Tibial nerve (tissue), 4 donors: ENCODE measurements around the gene HDHD5. TPM values are rescaled to one million over a fixed set of nuclear protein-coding genes. Genes with fewer than 3 reads are reported as not detected.

ENCODE experiments used
- DNase-seq, 2 donors: peaks; one replicate each; pipeline ENCODE4 v3.0.0-alpha.2; 2019; ENCODE audit warnings: low spot score in 2 of 2
- H3K27ac ChIP-seq, 4 donors: fragments of 200-600 bp; sonication (generic) in 3 of 4; one replicate each; pipeline ENCODE4 v1.5.1; 2017 to 2019; ENCODE audit warnings: mild to moderate bottlenecking in 1 of 4
- H3K27me3 ChIP-seq, 2 donors: fragments of 200-600 bp; sonication (generic) in 1 of 2; one replicate each; pipeline versions ENCODE4 v1.5.1 to v1.6.0; 2017 to 2019
- H3K36me3 ChIP-seq, 3 donors: fragments of 200-600 bp; sonication (generic); one replicate each; pipeline ENCODE4 v1.5.1; 2018 to 2019
- H3K4me1 ChIP-seq, 4 donors: fragments of 200-600 bp; sonication (generic) in 3 of 4; one replicate each; pipeline ENCODE4 v1.5.1; 2017 to 2019
- H3K4me3 ChIP-seq, 4 donors: fragments of 200-600 bp; sonication (generic) in 3 of 4; one replicate each; pipeline ENCODE4 v1.5.1; 2017 to 2019; ENCODE audit warnings: mild to moderate bottlenecking in 1 of 4, moderate library complexity in 1 of 4
- H3K9me3 ChIP-seq, 4 donors: fragments of 200-600 bp; sonication (generic) in 3 of 4; one replicate each; pipeline ENCODE4 v1.5.1; 2017 to 2019
- CTCF ChIP-seq, 5 experiments: fragments of 200-600 bp in 3 of 5; fragments of 450-650 bp in 2 of 5; sonication (generic) in 3 of 5; IDR thresholded peaks; one replicate each; pipeline ENCODE4 v1.5.1; 2016 to 2019; ENCODE audit warnings: antibody characterized with exemption in 5 of 5, mild to moderate bottlenecking in 3 of 5, moderate library complexity in 2 of 5
- EP300 ChIP-seq, 2 donors: sonication (generic); formaldehyde crosslinking; IDR thresholded peaks; one replicate each; pipeline ENCODE4 v1.6.1; 2017; ENCODE audit warnings: antibody characterized with exemption in 2 of 2, mild to moderate bottlenecking in 1 of 2
- POLR2A ChIP-seq, 2 donors: fragments of 450-650 bp; IDR thresholded peaks; one replicate each; pipeline ENCODE4 v1.6.1; 2017; ENCODE audit warnings: antibody characterized with exemption in 2 of 2, mild to moderate bottlenecking in 2 of 2, moderate library complexity in 2 of 2
- WGBS, 2 donors: methylation state at CpG; one replicate each; pipeline ENCODE4 v1.1.5; 2018; 5-methylcytosine and 5-hydroxymethylcytosine counted together
- total RNA-seq, 4 donors: library from RNA; depleted of rRNA; stranded (reverse); fragments of >200 nt; gene quantifications; one replicate each; pipeline ENCODE4 v1.1.0, GENCODE V29; 2016

The HDHD5 gene
- total RNA-seq, 4 donors from 2014 or later: 34.7 to 51.3 (median 44.3) TPM

GRCh38 chr22:17097062-17097461, 62.0 kb downstream of the HDHD5 start:
- no peaks in the 10 kb centered on the region for H3K9me3 ChIP-seq
- H3K27ac ChIP-seq: no peak overlapping the region
- DNase-seq: no peak
- H3K36me3 ChIP-seq: peaks cover 0 to 52% (median 16%) of the 10 kb centered on the region in 3 donors
- peaks cover 0 to 7% (median 2%) of the 10 kb centered on the region in 4 donors for H3K4me1 ChIP-seq
- no peak overlapping the region for H3K4me3 ChIP-seq
- no peaks in the 10 kb centered on the region for H3K27me3 ChIP-seq
- no peak for TF ChIP-seq POLR2A (IDR thresholded peaks at IDR 0.05)
- no peak for TF ChIP-seq CTCF (IDR thresholded peaks at IDR 0.05)
- TF ChIP-seq EP300 (IDR thresholded peaks at IDR 0.05): no peak
- 71 to 78% methylated on average over 6 of the region's 6 CpGs for WGBS, 2 donors

GRCh38 chr22:17096071-17096470, 63.0 kb downstream of the HDHD5 start:
- no peak for DNase-seq
- WGBS, 2 donors: 88 to 95% methylated on average over 7 of the region's 7 CpGs
- no peaks in the 10 kb centered on the region for H3K27me3 ChIP-seq

GRCh38 chr22:17095538-17095937, 63.5 kb downstream of the HDHD5 start:
- H3K36me3 ChIP-seq: peaks cover 0 to 36% (median 3%) of the 10 kb centered on the region in 3 donors
- no peak overlapping the region for H3K4me3 ChIP-seq
- peaks cover 0 to 7% (median 0%) of the 10 kb centered on the region in 4 donors for H3K4me1 ChIP-seq
- H3K9me3 ChIP-seq: no peaks in the 10 kb centered on the region
- no peak for DNase-seq
- no peaks in the 10 kb centered on the region for H3K27me3 ChIP-seq
- 68 to 72% methylated on average over 6 of the region's 6 CpGs for WGBS, 2 donors
- TF ChIP-seq EP300 (IDR thresholded peaks at IDR 0.05) (no peak), CTCF (IDR thresholded peaks at IDR 0.05) (peak in 1 of 5 experiments; percentile 6)
- no peak overlapping the region for H3K27ac ChIP-seq

More at GRCh38 chr22:17096071-17096470, 63.0 kb downstream of the HDHD5 start:
- TF ChIP-seq CTCF (IDR thresholded peaks at IDR 0.05) (no peak), POLR2A (IDR thresholded peaks at IDR 0.05) (no peak), EP300 (IDR thresholded peaks at IDR 0.05) (no peak)
- no peak overlapping the region for H3K27ac ChIP-seq
- no peaks in the 10 kb centered on the region for H3K9me3 ChIP-seq
- H3K36me3 ChIP-seq: peaks cover 0 to 42% (median 8%) of the 10 kb centered on the region in 3 donors
- peaks cover 0 to 7% (median 0%) of the 10 kb centered on the region in 4 donors for H3K4me1 ChIP-seq
- H3K4me3 ChIP-seq: no peak overlapping the region

- no peak overlapping the region for H3K4me3 ChIP-seq
- peaks cover 0 to 12% (median 0%) of the 10 kb centered on the region in 3 donors for H3K36me3 ChIP-seq
- no peak for TF ChIP-seq EP300 (IDR thresholded peaks at IDR 0.05)
- no peak for DNase-seq
- H3K9me3 ChIP-seq: no peaks in the 10 kb centered on the region
- no peak overlapping the region for H3K27ac ChIP-seq
- no peaks in the 10 kb centered on the region for H3K27me3 ChIP-seq
- no peaks in the 10 kb centered on the region for H3K4me1 ChIP-seq
- WGBS, 2 donors: 63 to 77% methylated on average over 3 of the region's 3 CpGs
These were observed 66.0 kb downstream of the HDHD5 start for GRCh38 chr22:17093081-17093480.

- DNase-seq: no peak
- 48 to 68% methylated on average over 4 of the region's 4 CpGs for WGBS, 2 donors
- peaks cover 0 to 7% (median 4%) of the 10 kb centered on the region in 4 donors for H3K4me1 ChIP-seq
- H3K27ac ChIP-seq: no peak overlapping the region
- H3K9me3 ChIP-seq: no peaks in the 10 kb centered on the region
- TF ChIP-seq POLR2A (IDR thresholded peaks at IDR 0.05) (no peak), EP300 (IDR thresholded peaks at IDR 0.05) (no peak), CTCF (IDR thresholded peaks at IDR 0.05) (no peak)
- H3K27me3 ChIP-seq: no peaks in the 10 kb centered on the region
- no peak overlapping the region for H3K4me3 ChIP-seq
- H3K36me3 ChIP-seq: no peaks in the 10 kb centered on the region
These were observed 67.2 kb downstream of the HDHD5 start for GRCh38 chr22:17091851-17092250.

- H3K27me3 ChIP-seq: no peaks in the 10 kb centered on the region
- no peaks in the 10 kb centered on the region for H3K36me3 ChIP-seq
- no peaks in the 10 kb centered on the region for H3K9me3 ChIP-seq
- TF ChIP-seq POLR2A (IDR thresholded peaks at IDR 0.05) (no peak), EP300 (IDR thresholded peaks at IDR 0.05) (no peak)
- H3K4me3 ChIP-seq: no peak overlapping the region
- H3K27ac ChIP-seq: no peak overlapping the region
- peaks cover 0 to 20% (median 11%) of the 10 kb centered on the region in 4 donors for H3K4me1 ChIP-seq
- no peak for DNase-seq
These were observed 68.5 kb downstream of the HDHD5 start for GRCh38 chr22:17090550-17090949.

Other genes with a start within 250 kb of the HDHD5 start
- gene GAB4, start 151.1 kb downstream of the HDHD5 start, total RNA-seq: under 1 TPM in 2 of 4 donors, not detected in 2; 0.21 to 0.22 TPM
- gene IL17RA, start 74.3 kb downstream of the HDHD5 start, total RNA-seq: 10 to 100 TPM; 17.8 to 24.6 (median 20.0) TPM
- gene TMEM121B, start 37.9 kb downstream of the HDHD5 start, total RNA-seq: 1 to 10 TPM in 1 of 4 donors, under 1 TPM in 3; under 0.01 to 1.2 (median 0.75) TPM
- gene ADA2, start 60.2 kb upstream of the HDHD5 start, total RNA-seq: 10 to 100 TPM in 3 of 4 donors, 1 to 10 TPM in 1; 8.6 to 15.6 (median 13.2) TPM
- 1 to 10 TPM; 2.4 to 5.1 (median 3.6) TPM for gene CECR2, start 210.2 kb upstream of the HDHD5 start, total RNA-seq